ENCODE results near the gene ZEB1.

DNA sequence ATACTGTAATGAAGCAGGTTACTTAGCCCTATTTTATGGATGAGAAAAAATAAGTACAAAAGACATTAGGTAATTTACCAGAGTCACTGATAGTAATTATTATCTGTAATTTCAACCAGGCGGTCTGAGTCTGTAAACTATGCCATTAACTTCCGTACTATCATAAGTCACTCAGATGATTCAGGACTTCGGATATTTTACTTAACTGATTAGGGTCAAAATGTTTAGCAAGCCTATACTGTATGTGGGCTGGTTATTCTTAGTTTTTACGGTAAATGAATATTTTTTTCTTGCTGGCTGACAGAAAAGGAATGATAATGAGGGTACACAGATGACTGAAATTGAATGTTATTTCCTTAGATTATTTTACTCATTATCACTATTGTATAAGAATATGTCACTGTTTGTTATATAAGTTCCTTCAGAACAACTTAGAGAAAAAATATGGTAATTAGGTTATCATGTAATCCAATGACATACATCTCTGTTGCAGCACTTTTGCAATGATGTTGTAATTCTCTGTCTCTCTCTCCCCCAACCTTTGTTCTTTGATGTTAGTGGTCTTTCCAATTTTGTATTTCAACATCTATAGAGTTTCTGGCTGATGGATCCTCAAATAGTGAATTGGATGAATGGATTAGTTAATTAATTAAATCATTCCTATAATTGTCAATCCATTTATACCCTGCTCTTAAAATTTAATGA lies 165.6 kb downstream of the ZEB1 start:
- TF ChIP-seq, protein P1, sequence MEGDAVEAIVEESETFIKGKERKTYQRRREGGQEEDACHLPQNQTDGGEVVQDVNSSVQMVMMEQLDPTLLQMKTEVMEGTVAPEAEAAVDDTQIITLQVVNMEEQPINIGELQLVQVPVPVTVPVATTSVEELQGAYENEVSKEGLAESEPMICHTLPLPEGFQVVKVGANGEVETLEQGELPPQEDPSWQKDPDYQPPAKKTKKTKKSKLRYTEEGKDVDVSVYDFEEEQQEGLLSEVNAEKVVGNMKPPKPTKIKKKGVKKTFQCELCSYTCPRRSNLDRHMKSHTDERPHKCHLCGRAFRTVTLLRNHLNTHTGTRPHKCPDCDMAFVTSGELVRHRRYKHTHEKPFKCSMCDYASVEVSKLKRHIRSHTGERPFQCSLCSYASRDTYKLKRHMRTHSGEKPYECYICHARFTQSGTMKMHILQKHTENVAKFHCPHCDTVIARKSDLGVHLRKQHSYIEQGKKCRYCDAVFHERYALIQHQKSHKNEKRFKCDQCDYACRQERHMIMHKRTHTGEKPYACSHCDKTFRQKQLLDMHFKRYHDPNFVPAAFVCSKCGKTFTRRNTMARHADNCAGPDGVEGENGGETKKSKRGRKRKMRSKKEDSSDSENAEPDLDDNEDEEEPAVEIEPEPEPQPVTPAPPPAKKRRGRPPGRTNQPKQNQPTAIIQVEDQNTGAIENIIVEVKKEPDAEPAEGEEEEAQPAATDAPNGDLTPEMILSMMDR (conservative IDR thresholded peaks at IDR 0.05; ENCODE audit: low read depth, low read length), result no peak
- no peak for TF ChIP-seq SMC3 (IDR thresholded peaks at IDR 0.05; ENCODE audit: low read depth, low read length)
- TF ChIP-seq, protein P2, sequence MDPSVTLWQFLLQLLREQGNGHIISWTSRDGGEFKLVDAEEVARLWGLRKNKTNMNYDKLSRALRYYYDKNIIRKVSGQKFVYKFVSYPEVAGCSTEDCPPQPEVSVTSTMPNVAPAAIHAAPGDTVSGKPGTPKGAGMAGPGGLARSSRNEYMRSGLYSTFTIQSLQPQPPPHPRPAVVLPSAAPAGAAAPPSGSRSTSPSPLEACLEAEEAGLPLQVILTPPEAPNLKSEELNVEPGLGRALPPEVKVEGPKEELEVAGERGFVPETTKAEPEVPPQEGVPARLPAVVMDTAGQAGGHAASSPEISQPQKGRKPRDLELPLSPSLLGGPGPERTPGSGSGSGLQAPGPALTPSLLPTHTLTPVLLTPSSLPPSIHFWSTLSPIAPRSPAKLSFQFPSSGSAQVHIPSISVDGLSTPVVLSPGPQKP (IDR thresholded peaks at IDR 0.05; ENCODE audit: borderline replicate concordance, low read depth, low read length), result no peak
- no peak for TF ChIP-seq RAD21 (IDR thresholded peaks at IDR 0.05; ENCODE audit: low read length)
- TF ChIP-seq NFE2L2 (IDR thresholded peaks at IDR 0.05; ENCODE audit: low read depth, low read length), result no peak
- no peak for TF ChIP-seq POLR2A (IDR thresholded peaks at IDR 0.05; ENCODE audit: low read depth, low read length)
- TF ChIP-seq CEBPB (IDR thresholded peaks at IDR 0.05; ENCODE audit: low read depth, low read length), result peak; percentile 92
- TF ChIP-seq RCOR1 (IDR thresholded peaks at IDR 0.05; ENCODE audit: insufficient replicate concordance, low read length), result no peak
